HEK293 (cell line): ENCODE measurements around the gene ADGRD1.
A peak's percentile ranks its signal among the peaks of the same experiment; 100 is the strongest.

Experiments used
- ELK4 ChIP-seq: IDR thresholded peaks from 2 replicates; pipeline ENCODE4 v1.6.1; 2011; ENCODE audit warnings: mild to moderate bottlenecking, low read depth, low read length, borderline replicate concordance
- FEZF1 ChIP-seq: fragments of 450-650 bp; formaldehyde crosslinking; IDR thresholded peaks from 2 replicates; pipeline ENCODE4 v1.5.1; 2016; ENCODE audit warnings: missing biosample characterization, missing genetic modification characterization
- GLI4 ChIP-seq: fragments of 450-650 bp; formaldehyde crosslinking; IDR thresholded peaks from 2 replicates; pipeline ENCODE4 v1.5.1; 2016; ENCODE audit warnings: missing biosample characterization, missing genetic modification characterization
- KLF9 ChIP-seq: fragments of 450-650 bp; formaldehyde crosslinking; IDR thresholded peaks from 2 replicates; pipeline ENCODE4 v1.5.1; 2016; ENCODE audit warnings: missing biosample characterization, missing genetic modification characterization, low read depth
- SCRT2 ChIP-seq: fragments of 450-650 bp; formaldehyde crosslinking; IDR thresholded peaks from 2 replicates; pipeline ENCODE4 v1.5.1; 2016; ENCODE audit warnings: missing biosample characterization, missing genetic modification characterization
- SETDB1 ChIP-seq: IDR thresholded peaks from one replicate; pipeline ENCODE4 v1.6.1; 2017; ENCODE audit warnings: mild to moderate bottlenecking, low read length, moderate library complexity, mixed read lengths; ENCODE audit not compliant: insufficient read length
- SP2 ChIP-seq: fragments of 450-650 bp; formaldehyde crosslinking; IDR thresholded peaks from 2 replicates; pipeline ENCODE4 v1.5.1; 2016; ENCODE audit warnings: missing biosample characterization, missing genetic modification characterization
- SP3 ChIP-seq: fragments of 450-650 bp; formaldehyde crosslinking; IDR thresholded peaks from 2 replicates; pipeline ENCODE4 v1.5.1; 2016; ENCODE audit warnings: missing biosample characterization, missing genetic modification characterization
- SP7 ChIP-seq: fragments of 450-650 bp; formaldehyde crosslinking; IDR thresholded peaks from 2 replicates; pipeline ENCODE4 v1.5.1; 2016; ENCODE audit warnings: missing biosample characterization, missing genetic modification characterization
- ZBTB1 ChIP-seq: fragments of 450-650 bp; formaldehyde crosslinking; IDR thresholded peaks from 2 replicates; pipeline ENCODE4 v1.5.1; 2016; ENCODE audit warnings: missing biosample characterization, missing genetic modification characterization
- ZBTB20 ChIP-seq: fragments of 450-650 bp; formaldehyde crosslinking; IDR thresholded peaks from 2 replicates; pipeline ENCODE4 v1.5.1; 2016; ENCODE audit warnings: missing biosample characterization, missing genetic modification characterization
- ZBTB49 ChIP-seq: fragments of 450-650 bp; formaldehyde crosslinking; IDR thresholded peaks from 2 replicates; pipeline ENCODE4 v1.5.1; 2016; ENCODE audit warnings: missing biosample characterization, missing genetic modification characterization, low read depth
- ZFHX2 ChIP-seq: fragments of 450-650 bp; formaldehyde crosslinking; conservative IDR thresholded peaks from 2 replicates; pipeline ENCODE4 v1.5.1; 2016; ENCODE audit warnings: missing biosample characterization, missing genetic modification characterization
- ZNF112 ChIP-seq: fragments of 450-650 bp; formaldehyde crosslinking; IDR thresholded peaks from 2 replicates; pipeline ENCODE4 v1.5.0; 2017; ENCODE audit warnings: missing biosample characterization, missing genetic modification characterization
- ZNF138 ChIP-seq: fragments of 450-650 bp; formaldehyde crosslinking; IDR thresholded peaks from 2 replicates; pipeline ENCODE4 v1.5.1; 2016; ENCODE audit warnings: missing biosample characterization, missing genetic modification characterization, borderline replicate concordance
- ZNF174 ChIP-seq: fragments of 450-650 bp; formaldehyde crosslinking; IDR thresholded peaks from 2 replicates; pipeline ENCODE4 v1.5.0; 2017; ENCODE audit warnings: missing biosample characterization, mild to moderate bottlenecking, missing genetic modification characterization
- ZNF26 ChIP-seq: fragments of 450-650 bp; formaldehyde crosslinking; IDR thresholded peaks from 2 replicates; pipeline ENCODE4 v1.5.1; 2016; ENCODE audit warnings: missing biosample characterization, missing genetic modification characterization
- ZNF280C ChIP-seq: fragments of 450-650 bp; formaldehyde crosslinking; IDR thresholded peaks from 2 replicates; pipeline ENCODE4 v1.5.1; 2016; ENCODE audit warnings: missing biosample characterization, missing genetic modification characterization
- ZNF292 ChIP-seq: fragments of 450-650 bp; formaldehyde crosslinking; IDR thresholded peaks from 2 replicates; pipeline ENCODE4 v1.5.1; 2016; ENCODE audit warnings: low read depth, missing biosample characterization, missing genetic modification characterization, borderline replicate concordance
- ZNF335 ChIP-seq: fragments of 450-650 bp; formaldehyde crosslinking; conservative IDR thresholded peaks from 2 replicates; pipeline ENCODE4 v1.5.1; 2016; ENCODE audit warnings: missing biosample characterization, missing genetic modification characterization
- ZNF341 ChIP-seq: fragments of 450-650 bp; formaldehyde crosslinking; IDR thresholded peaks from 2 replicates; pipeline ENCODE4; 2016; ENCODE audit warnings: low read depth, missing biosample characterization, missing genetic modification characterization
- ZNF404 ChIP-seq: fragments of 450-650 bp; formaldehyde crosslinking; IDR thresholded peaks from 2 replicates; pipeline ENCODE4 v1.5.1; 2017; ENCODE audit warnings: missing biosample characterization, missing genetic modification characterization
- ZNF488 ChIP-seq: fragments of 450-650 bp; formaldehyde crosslinking; IDR thresholded peaks from 2 replicates; pipeline ENCODE4 v1.5.1; 2016; ENCODE audit warnings: missing biosample characterization, missing genetic modification characterization
- ZNF501 ChIP-seq: fragments of 450-650 bp; formaldehyde crosslinking; IDR thresholded peaks from 2 replicates; pipeline ENCODE4 v1.5.1; 2016; ENCODE audit warnings: missing biosample characterization, missing genetic modification characterization
- ZNF596 ChIP-seq: fragments of 450-650 bp; IDR thresholded peaks from 2 replicates; pipeline ENCODE4 v1.5.0; 2018; ENCODE audit warnings: missing biosample characterization, mild to moderate bottlenecking, missing genetic modification characterization, moderate library complexity
- ZNF701 ChIP-seq: fragments of 450-650 bp; formaldehyde crosslinking; IDR thresholded peaks from 2 replicates; pipeline ENCODE4 v1.5.1; 2016; ENCODE audit warnings: missing biosample characterization, missing genetic modification characterization
- ZNF704 ChIP-seq: fragments of 450-650 bp; formaldehyde crosslinking; IDR thresholded peaks from 2 replicates; pipeline ENCODE4 v1.5.1; 2016; ENCODE audit warnings: missing biosample characterization, missing genetic modification characterization
- ZNF776 ChIP-seq: fragments of 450-650 bp; formaldehyde crosslinking; IDR thresholded peaks from 2 replicates; pipeline ENCODE4 v1.5.0; 2017; ENCODE audit warnings: missing biosample characterization, missing genetic modification characterization, borderline replicate concordance
- ZNF777 ChIP-seq: fragments of 450-650 bp; formaldehyde crosslinking; IDR thresholded peaks from 2 replicates; pipeline ENCODE4 v1.5.1; 2017; ENCODE audit warnings: missing biosample characterization, missing genetic modification characterization, borderline replicate concordance
- ZSCAN23 ChIP-seq: fragments of 450-650 bp; formaldehyde crosslinking; IDR thresholded peaks from 2 replicates; pipeline ENCODE4 v1.5.1; 2016; ENCODE audit warnings: missing biosample characterization, missing genetic modification characterization
- ZSCAN30 ChIP-seq: fragments of 450-650 bp; IDR thresholded peaks from 2 replicates; pipeline ENCODE4 v1.5.1; 2018; ENCODE audit warnings: missing biosample characterization, mild to moderate bottlenecking, missing genetic modification characterization, moderate library complexity
- ZXDB ChIP-seq: fragments of 450-650 bp; formaldehyde crosslinking; IDR thresholded peaks from 2 replicates; pipeline ENCODE4 v1.5.1; 2016; ENCODE audit warnings: missing biosample characterization, missing genetic modification characterization

ADGRD1 gene

GRCh38 chr12:130916241-130916911, 37.3 kb upstream of the ADGRD1 start (continued):
- TF ChIP-seq ZNF280C (tag by site-specific recombination) (no peak), ZNF341 (no peak), ZFHX2 (tag by site-specific recombination) (no peak), ZNF26 (tag by site-specific recombination) (no peak), ZSCAN23 (tag by site-specific recombination) (no peak), ZNF596 (tag by site-specific recombination) (no peak), ZNF488 (no peak), SETDB1 (no peak), ZNF112 (no peak), ZXDB (tag by site-specific recombination) (no peak), GLI4 (tag by site-specific recombination) (no peak), ZNF292 (tag by site-specific recombination) (no peak), SCRT2 (no peak), ZNF335 (tag by site-specific recombination) (peak; percentile 40; the same call in 1 of the 2 replicates), KLF9 (tag by site-specific recombination) (no peak), ELK4 (no peak), ZBTB49 (tag by site-specific recombination) (no peak), ZNF777 (tag by site-specific recombination) (no peak), ZBTB1 (no peak), ZNF701 (tag by site-specific recombination) (no peak), ZNF174 (no peak), ZNF501 (tag by site-specific recombination) (no peak), ZNF138 (no peak), ZNF776 (tag by site-specific recombination) (no peak), SP3 (no peak), ZSCAN30 (no peak; the same call in 1 of the 2 replicates), ZBTB20 (tag by site-specific recombination) (no peak), ZNF704 (tag by site-specific recombination) (no peak), FEZF1 (tag by site-specific recombination) (peak; percentile 71; the same call in 1 of the 2 replicates), ZNF404 (tag by site-specific recombination) (no peak), SP2 (tag by site-specific recombination) (no peak), SP7 (tag by site-specific recombination) (peak; percentile 65)
